Measurements from ENCODE around the gene PPIL4. TPM values are rescaled to one million over a fixed set of nuclear protein-coding genes. Genes with fewer than 3 reads are reported as not detected.

PPIL4 gene
- total RNA-seq, 1 experiment from 2014 or later: 43.0 TPM

GRCh38 chr6:149515494-149515893 lies 30.3 kb downstream of the PPIL4 start:
- H3K4me1 ChIP-seq (ENCODE audit: insufficient read depth, low read length, poor library complexity, severe bottlenecking): no peaks in the 10 kb centered on the region
- POLR2A ChIA-PET (ENCODE audit: low non-redundant PET): no interaction called here
- no peak overlapping the region for H3K4me3 ChIP-seq (ENCODE audit: low read depth, low read length, poor library complexity, severe bottlenecking)
- H3K36me3 ChIP-seq (ENCODE audit: insufficient read depth, low read length, poor library complexity, severe bottlenecking): peaks cover 18% of the 10 kb centered on the region
- BruUV-seq (replicated peaks): no TSS peak
- no peaks in the 10 kb centered on the region for H3K9me3 ChIP-seq (ENCODE audit: low read depth, low read length, poor library complexity, severe bottlenecking)
- TF ChIP-seq CTCF (conservative IDR thresholded peaks at IDR 0.05; ENCODE audit: low read depth, low read length) (no peak), EZH2 (IDR thresholded peaks at IDR 0.05; ENCODE audit: borderline replicate concordance, low read depth, low read length, poor library complexity, severe bottlenecking) (no peak)
- DNase-seq (ENCODE audit: low spot score): no peak
- CTCF ChIA-PET: no interaction called here
- H3K27ac ChIP-seq (ENCODE audit: low read depth, low read length, poor library complexity, severe bottlenecking): no peak overlapping the region
- intact Hi-C loops (cut with micrococcal nuclease; ENCODE audit: unreplicated experiment): loop anchor here (5.0 kb wide), 1 partner anchor 83 kb away; no protein-coding TSS in a partner anchor
- H3K27me3 ChIP-seq (replicated peaks; ENCODE audit: insufficient read depth, low read depth, low read length, poor library complexity): no peaks in the 10 kb centered on the region

- BruUV-seq (replicated peaks): no TSS peak
- Histone ChIP-seq H3K27me3 (replicated peaks; ENCODE audit: insufficient read depth, low read depth, low read length, poor library complexity) (no peaks in the 10 kb centered on the region), H3K9me3 (ENCODE audit: low read depth, low read length, poor library complexity, severe bottlenecking) (no peaks in the 10 kb centered on the region), H3K27ac (ENCODE audit: low read depth, low read length, poor library complexity, severe bottlenecking) (no peak overlapping the region), H3K36me3 (ENCODE audit: insufficient read depth, low read length, poor library complexity, severe bottlenecking) (peaks cover 11% of the 10 kb centered on the region), H3K4me1 (ENCODE audit: insufficient read depth, low read length, poor library complexity, severe bottlenecking) (no peaks in the 10 kb centered on the region), H3K4me3 (ENCODE audit: low read depth, low read length, poor library complexity, severe bottlenecking) (no peak overlapping the region)
- CTCF ChIA-PET: no interaction called here
- intact Hi-C loops (cut with micrococcal nuclease; ENCODE audit: unreplicated experiment): no loop called here
- no peak for DNase-seq (ENCODE audit: low spot score)
- no peak for TF ChIP-seq CTCF (conservative IDR thresholded peaks at IDR 0.05; ENCODE audit: low read depth, low read length)
- TF ChIP-seq EZH2 (IDR thresholded peaks at IDR 0.05; ENCODE audit: borderline replicate concordance, low read depth, low read length, poor library complexity, severe bottlenecking): no peak
- POLR2A ChIA-PET (ENCODE audit: low non-redundant PET): no interaction called here
These were observed 31.9 kb downstream of the PPIL4 start for GRCh38 chr6:149513915-149514314.

- Histone ChIP-seq H3K36me3 (ENCODE audit: insufficient read depth, low read length, poor library complexity, severe bottlenecking) (no peaks in the 10 kb centered on the region), H3K4me1 (ENCODE audit: insufficient read depth, low read length, poor library complexity, severe bottlenecking) (no peaks in the 10 kb centered on the region), H3K4me3 (ENCODE audit: low read depth, low read length, poor library complexity, severe bottlenecking) (no peak overlapping the region), H3K9me3 (ENCODE audit: low read depth, low read length, poor library complexity, severe bottlenecking) (no peaks in the 10 kb centered on the region), H3K27ac (ENCODE audit: low read depth, low read length, poor library complexity, severe bottlenecking) (no peak overlapping the region), H3K27me3 (replicated peaks; ENCODE audit: insufficient read depth, low read depth, low read length, poor library complexity) (no peaks in the 10 kb centered on the region)
- POLR2A ChIA-PET (ENCODE audit: low non-redundant PET): interaction anchor here (0.7 kb wide), 1 partner anchor 437 kb away, joined by 5 read pairs; no protein-coding TSS in a partner anchor
- TF ChIP-seq EZH2 (IDR thresholded peaks at IDR 0.05; ENCODE audit: borderline replicate concordance, low read depth, low read length, poor library complexity, severe bottlenecking): no peak
- TF ChIP-seq CTCF (conservative IDR thresholded peaks at IDR 0.05; ENCODE audit: low read depth, low read length): no peak
- intact Hi-C loops (cut with micrococcal nuclease; ENCODE audit: unreplicated experiment): no loop called here
- DNase-seq (ENCODE audit: low spot score): no peak
- CTCF ChIA-PET: no interaction called here
- no TSS peak for BruUV-seq (replicated peaks)
These were observed 34.9 kb downstream of the PPIL4 start for GRCh38 chr6:149510793-149511512.

Data from A673 (cell line).